GM18520 (cell line): Measurements from ENCODE around the gene SIAH2.

ENCODE experiments used
- ATAC-seq: cut with Tn5 transposase; IDR thresholded peaks from one replicate; pipeline ENCODE4 v1.9.1; 2021; ENCODE audit not compliant: unreplicated experiment

The SIAH2 gene

DNA sequence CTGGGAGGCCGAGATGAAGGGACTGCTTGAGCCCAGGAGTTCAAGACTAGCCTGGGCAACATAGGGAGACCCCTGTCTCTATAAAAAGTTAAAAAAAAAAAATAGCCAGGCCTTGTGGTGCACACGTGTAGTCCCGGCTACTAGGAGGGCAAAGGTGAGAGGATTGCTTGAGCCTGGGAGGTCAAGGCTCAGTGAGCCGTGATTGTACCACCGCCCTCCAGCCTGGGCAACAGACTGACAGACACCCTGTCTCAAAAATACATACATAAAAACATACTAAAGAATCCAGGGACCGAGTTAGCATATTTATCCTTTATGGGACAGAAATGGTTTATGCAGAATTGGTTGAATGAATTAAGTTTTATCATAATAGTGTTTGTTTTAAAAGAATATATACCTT, 13.7 kb downstream of the SIAH2 start:
- ATAC-seq: no peak

DNA sequence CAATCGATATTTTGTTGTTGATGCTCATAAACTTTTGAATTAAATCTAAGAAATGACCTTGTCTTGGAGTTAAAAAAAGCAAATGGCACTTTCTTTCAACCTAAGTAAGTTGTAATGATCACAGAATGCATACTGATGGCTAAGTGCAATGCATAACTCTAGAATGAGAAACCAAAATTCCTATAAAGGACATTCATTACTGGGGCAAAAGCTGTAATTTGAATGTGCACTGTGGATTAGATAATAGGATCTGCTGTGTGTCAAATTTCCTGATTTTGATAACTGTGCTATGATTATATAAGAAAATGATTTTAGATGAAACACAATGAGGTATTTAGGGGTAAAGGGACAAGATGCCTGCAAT, 14.3 kb downstream of the SIAH2 start:
- ATAC-seq: no peak

DNA sequence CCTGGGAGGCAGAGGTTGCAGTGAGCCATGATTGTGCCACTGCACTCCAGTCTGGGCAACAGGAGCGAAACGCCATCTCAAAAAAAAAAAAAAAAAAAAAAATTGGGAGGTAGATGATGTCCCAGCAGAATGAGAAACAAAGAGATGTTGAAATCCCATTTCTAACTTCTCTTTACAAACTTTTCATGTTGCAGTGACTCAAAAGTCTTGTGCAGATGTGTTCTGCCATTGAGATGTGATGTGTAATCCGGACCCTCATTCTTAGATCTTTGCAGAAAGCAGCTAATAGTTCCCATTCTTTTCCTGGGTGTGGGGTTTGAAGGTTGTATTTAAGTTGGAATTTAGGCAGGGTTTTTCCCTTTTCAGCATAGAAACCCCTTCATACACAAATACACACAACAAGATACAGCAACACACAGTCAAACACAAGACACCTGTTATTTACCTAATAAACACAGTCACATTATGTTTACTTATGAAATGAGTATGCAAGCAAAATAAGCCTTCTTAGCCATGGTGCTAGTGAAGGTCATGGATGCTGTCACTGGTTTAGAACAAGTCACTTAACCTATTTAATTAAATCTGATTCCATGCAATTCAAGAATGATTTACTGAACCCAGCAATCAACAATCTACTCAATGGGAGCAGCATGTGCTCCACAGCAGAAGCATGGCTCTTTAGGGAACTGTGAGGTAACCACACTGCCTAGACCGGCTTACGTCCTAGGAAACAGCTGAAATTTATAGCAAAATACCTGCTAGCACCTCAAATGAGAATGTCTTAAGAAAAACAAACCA, 14.9 kb downstream of the SIAH2 start:
- no peak for ATAC-seq

DNA sequence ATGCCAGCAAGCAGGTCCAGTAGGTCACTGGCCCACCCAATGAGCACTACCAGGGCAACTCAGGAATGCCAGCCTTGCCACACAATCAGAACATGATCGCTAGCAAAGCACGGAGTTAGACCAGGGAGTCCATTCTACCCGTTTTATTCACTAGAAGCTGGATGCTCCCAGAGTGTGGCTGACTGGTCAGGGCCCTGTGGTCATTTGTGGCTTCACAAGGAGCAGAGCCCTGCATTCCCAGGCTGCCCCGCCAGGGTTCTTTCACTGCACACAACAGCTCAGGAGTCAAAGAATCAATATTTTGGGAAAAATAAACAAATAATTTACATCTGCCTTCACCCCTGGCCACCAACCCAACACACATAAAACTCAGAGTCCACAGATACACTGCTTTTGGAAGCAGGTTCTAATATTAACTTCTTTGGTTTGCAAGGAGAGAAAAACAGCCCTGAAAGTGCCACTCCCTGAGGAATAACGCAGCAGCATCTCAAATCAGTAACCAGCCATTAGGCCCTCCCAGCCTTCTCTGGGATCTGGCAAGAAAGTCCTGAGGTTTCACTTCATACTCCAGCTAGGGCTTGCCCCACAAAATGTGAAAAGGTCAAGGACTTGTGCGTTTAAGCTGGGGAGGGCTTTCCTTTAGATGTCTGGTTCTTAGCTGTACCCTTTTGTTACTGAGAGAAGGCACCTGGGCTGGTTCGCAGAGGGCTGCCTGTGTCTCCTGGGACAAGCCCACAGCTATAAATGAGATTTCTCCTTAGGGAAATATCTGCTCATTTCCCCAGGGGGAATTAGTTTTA, 16.0 kb downstream of the SIAH2 start:
- ATAC-seq: no peak

DNA sequence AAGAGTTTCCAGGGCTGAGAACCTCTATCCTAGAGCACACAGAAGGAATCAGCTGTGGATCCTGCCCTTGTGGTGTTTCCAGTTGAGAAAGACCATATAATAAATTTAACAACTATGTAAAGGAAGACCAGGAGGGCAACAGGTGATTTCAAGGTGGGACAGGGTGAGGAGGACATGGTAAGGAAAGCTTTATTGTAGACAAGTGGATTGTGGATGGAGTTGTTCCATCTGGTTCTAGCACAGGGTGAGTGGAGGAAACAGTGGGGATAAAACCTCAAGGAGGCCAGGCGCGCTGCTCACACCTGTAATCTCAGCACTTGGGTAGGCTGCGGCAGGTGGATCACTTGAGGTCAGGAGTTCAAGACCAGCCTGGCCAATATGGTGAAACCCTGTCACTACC, 17.1 kb downstream of the SIAH2 start:
- ATAC-seq: no peak

DNA sequence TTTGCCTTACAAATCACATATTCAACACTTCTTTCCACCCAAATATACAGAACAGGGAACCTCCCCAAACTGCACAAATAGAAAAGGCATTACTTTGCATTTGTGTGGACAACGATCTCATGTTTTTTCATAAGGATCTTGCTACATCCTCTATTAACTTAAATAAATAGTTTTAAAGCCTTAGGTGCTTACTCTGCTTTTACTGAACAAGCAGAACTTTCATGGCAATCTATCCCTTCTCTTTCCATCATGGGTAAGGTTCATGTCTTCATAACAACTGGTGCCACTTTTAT, 18.1 kb downstream of the SIAH2 start:
- no peak for ATAC-seq

DNA sequence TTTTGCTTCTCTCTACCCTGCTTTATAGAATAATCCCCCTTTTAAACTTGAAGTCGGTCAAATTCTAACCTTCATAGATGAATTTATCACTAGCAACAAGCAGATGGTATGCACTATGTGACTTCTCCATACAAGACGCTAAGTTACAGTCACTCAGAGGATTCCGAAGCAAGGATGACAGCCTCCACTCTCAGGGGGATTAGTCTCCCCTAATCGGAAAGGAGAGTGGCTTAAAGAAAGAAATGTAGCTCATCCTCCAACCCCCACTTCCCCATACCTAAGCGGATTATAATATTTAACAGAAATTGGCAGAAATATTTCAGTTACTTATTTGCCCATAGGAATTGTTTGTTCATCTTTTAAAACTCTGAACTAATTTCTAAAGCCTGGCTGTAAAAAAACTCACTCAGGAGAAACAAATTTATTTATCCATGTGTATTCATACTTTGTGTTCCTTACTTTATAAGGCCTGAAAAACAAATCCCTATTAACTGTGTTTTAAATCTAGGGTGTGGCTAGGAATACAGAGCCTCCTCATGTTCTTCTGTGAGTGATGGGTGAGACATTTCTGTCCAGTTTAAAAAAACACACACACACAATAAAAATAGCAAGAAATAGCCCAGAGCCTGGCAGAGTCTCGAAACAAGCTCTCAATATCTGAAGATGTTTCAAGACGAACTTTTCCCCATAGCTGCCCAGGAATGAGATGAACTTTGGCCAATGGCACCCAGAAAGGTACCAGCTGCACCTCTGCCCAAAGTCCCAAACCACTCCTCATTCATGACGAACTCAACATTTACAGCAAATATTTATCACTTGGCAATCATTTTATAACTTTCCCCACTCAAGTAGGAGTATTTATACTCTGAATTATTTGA, 18.7 kb downstream of the SIAH2 start:
- no peak for ATAC-seq

DNA sequence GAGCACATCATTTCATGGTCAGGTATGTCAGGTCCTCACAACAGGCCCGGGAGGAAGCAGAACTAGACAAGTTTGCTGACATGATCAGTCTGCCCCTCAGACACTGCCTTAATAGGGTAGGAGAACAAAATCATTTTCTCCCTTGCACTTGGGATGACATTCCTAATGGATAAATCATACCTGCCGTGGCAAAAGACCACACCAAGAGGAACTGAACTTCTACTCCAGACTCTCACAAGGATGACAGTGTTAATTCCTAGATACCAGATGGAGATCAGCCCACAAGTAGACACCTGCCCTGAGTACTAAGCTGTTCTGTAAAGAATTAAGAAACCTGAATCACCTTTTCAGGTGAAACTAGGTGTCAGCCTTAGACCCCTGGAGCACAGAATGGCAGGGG, 19.5 kb downstream of the SIAH2 start:
- no peak for ATAC-seq

DNA sequence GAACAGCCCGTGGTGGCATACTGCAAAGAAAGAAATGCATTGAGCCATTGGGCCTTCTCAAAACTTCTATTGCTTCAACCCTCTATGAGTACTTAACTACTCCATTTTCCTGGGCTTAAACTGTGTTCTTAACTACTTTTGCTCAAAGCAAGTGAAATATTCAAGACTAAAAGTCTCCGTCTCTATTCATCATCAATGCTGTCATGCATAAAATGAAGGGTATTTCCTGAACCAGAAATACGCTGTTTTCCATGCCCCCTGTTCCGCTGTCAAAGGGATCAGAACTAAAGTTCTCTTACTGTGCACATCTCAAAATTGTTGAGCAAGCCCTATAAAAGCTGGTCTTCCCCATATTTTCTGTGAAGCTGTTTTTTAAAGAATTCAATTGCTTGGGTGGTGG, 20.3 kb downstream of the SIAH2 start:
- no peak for ATAC-seq

DNA sequence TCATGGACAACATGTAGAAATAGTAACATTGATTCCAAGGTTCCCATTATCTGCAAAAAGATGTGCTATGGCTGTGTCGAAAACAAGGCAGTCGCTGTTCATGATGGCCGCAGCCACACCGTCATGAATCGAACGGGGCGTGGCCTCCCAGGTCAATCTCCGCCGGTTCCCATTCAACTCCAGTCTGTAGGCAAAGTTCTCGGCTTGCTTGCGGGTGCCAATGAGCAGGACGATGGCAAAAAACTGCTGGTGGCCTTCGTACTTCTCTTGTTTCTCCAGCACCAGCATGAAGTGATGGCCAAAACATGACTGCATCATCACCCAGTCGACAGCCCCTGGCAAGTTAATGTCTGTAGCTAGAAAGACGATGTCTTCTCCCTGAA, 20.8 kb downstream of the SIAH2 start:
- ATAC-seq: no peak

DNA sequence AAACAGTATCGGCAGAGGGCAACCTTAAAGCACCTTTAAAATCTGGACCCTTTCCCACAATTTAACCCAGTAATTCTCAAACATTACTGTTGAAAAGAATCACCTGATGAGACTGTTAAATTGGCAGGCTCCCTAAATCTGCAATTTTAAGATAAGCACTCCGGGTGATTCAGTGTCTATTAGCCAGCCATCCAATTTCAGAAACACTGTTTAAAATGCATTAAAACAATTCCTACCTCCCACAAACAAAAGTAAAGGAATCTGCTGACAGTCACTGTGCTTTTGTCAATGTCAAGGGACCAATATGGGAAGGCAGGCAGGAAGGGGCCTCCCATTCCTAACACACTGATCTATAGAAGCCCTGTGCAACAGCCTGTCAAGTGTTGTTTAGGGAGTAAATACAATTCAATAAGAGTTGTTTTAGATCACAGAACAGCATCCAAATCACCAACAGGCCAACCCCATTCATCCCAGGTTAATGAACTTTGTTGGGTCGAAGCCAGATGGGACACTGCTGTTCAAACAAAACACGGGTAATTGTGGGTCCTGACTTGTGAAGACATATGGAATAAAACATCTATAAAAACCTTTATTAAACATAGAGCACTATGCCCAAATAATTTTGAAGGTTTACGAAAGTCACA, 21.4 kb downstream of the SIAH2 start:
- no peak for ATAC-seq

DNA sequence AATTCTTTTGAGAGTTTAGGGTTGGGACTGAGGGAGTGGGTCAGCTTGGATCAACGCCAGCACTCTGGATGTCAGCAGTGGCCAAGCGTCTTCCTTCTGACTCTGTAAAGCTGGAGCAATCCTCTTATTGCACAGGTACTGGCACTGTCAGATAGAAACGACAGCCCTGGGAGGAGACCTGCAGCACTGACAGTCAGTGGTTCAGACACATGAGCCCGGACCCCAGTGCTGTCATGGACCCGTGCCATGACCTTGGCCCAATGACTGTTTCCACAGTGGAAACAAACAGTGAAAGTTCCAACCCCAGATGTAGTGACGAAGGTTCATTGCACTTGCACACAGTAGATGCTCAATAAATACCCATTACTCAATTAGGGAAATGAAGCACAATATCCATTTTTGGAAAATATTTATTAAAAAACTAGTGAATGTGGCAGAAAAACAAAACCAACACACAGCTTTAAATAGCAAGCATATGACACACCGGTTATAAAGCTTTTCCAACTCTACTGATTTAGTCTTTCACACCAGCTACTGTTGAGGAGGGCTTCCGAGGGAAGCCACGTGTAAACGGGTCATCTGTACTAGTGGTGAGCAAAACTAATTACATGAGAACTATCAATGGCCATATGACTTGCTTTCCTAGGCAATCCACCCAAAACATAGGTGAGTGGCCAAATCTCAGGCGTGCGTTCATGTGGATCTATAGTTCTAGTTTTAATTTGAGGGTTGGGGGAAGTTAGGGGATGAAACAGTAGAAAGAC, 22.1 kb downstream of the SIAH2 start:
- no peak for ATAC-seq

DNA sequence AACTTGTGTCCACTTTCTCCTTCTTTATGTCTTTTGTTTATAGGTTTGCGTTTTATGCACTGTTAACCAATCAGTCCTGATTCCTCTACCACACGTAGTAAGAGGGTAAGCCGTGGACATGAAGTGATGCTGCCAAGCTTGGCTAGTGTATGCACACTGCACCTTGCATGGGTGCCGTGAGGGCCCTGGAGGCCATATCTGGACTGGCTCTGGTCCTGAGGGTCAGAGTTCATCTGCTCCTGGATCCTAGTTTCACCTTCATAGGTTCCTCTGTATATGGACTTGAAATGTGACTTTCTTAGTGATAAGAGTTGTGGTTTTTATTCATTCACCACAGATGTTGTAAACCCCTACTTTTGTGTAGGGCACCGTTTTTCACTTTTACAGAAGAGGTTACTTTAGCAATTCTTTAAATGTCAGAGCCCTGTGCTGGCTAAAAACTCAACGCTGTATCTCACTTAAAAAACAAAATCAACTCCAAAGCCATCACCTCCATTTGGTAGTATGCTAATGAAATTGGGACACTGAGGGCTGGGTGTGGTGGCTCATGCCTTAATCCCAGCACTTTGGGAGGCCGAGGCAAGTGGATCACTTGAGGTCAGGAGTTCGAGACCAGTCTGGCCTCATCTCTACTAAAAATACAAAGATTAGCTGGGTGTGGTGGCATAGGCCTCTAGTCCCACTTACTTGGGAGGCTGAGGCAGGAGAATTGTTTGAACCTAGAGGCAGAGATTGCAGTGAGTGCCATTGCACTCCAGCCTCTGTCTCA, 22.9 kb downstream of the SIAH2 start:
- ATAC-seq: no peak

DNA sequence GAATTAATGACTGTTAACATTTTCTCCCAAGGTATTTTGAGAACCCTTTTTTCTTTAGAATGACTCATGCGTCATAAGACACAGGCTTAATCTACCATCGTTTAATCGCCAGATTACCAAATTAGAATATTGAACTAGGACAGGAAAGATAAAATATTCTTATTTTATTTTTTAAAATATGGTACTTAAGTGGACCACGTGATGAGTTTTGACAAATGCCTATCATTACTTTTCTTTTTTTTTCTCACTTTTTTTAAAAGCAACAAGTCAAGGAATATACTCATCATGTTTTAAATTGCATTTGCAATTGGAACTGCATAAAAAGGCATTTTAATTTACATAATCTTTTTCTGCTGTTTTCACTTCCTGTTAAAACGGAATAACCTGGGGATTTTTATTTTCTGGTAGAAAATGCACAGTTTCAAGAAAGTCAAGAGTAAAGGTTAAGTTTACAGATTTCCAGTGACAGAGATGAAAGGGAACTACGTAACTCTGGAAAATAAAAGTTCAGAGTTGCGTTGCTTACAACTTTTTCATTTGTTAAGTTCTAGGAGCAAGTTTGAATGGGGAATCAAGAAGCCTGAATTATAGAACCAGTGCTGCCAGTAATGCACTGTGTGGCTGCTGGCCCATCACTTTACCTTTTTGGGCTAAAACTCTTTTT, 23.6 kb downstream of the SIAH2 start:
- ATAC-seq: peak; percentile 24

DNA sequence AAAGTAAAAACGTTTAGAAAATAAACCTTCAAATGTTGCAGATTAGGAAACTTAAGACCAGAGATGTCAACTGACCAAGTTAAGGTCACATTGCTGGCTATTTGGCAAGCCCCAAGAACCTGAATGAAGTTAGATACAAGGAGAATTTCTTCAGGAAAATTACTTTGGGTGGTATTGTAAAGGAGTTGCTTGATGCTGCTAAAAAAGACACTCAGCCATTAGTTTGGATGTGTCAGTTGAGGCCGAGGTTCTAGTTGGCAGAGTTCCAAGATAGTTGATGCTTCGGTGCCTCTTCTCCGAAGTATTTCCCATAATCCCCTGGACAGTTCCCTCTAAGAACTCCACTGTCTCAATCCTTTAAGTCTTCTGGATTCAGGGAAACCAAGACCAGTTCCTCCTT, 24.3 kb downstream of the SIAH2 start:
- ATAC-seq: no peak

DNA sequence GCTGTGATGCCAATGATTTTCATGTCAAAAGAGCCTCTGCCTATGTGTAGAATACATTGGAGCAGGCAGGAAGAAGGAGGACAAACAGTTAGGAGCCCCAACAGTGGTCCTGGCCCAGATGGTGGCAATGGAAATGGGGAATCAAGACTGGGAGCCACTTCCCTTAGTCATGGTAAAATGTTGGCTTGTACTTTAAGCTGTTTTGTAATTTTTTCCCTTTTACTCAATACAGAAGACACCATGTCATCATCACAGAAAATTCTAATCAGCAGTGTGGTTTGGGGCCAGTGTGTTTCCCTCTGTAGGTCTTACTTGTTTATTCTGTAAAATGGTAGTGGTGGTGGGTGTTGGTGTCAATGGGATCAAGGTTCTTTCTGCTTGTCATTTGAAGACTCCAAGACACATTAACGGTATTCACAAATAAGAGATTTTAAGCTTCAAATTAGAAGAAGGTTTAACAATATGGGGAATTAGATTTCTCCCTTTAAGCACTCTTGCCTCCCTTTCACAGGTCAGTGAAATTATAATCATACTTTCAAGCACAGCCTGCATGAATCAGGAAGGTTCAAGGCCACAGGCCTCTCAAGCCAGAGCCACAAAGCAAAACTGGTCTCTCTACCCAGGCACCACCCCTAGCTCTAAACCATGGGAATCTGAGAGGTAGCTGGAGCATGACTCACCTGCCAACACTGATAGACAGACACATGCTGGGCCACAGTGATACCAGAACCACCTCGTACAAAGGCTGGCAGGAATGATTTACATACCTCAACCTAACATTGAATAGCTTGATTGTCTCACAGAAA, 24.9 kb downstream of the SIAH2 start:
- peak; percentile 53 for ATAC-seq

DNA sequence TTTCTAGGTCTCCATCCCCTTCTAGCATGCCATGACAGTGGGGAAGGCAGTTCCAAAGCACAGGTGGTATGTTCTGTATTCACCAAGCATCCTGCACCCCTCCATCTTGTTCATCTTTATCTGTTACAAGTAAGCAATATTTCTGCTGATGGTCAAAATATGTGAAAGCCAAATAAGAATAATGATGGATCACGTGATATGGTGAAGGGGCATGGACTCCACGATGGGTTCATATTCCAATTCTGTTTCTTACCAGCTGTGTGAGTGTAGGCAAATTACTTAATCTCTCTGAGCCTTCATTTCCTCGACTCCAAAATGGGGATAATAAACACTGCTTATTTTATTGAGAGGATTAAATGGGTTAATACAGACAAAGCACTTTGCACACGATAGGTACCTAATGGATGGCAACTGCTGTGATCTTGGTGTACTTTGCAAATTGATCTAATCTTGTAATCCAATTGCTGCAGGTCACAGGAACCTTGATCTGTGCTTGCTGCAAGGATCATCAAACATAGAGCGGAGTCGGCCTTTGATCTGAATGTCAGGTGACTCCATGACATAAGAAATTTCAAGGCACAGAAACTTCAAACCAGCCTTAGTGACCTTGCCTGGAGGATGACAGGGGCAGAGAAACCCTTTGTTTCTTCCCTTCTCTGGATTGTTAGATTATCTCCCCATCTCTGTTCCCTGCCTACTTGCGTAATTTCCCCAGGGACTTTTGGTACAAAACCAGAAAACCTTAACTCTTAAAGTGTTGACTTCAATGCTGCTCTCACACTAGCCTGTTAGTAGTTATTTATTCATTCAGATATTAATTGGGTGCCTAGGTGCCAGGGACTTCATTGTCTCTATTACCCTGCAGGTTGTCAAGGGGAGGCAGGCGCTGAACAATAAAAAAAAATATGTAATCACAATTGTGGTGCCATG, 25.8 kb downstream of the SIAH2 start:
- ATAC-seq: no peak
